SK-N-SH (cell line): ENCODE results near the gene GPR37L1. TPM values are rescaled to one million over a fixed set of nuclear protein-coding genes. Genes with fewer than 3 reads are reported as not detected.
A peak's percentile ranks its signal among the peaks of the same experiment; 100 is the strongest.

Experiments
- CTCF ChIA-PET: fragments of 300-600, 350-600 bp; formaldehyde crosslinking; extraction: SDS; loops from one replicate; lab custom pipeline; 2021; lab: Yijun Ruan, JAX
- POLR2A ChIA-PET: fragments of 350-600 bp; sonication (Branson Sonifier 250); formaldehyde crosslinking; extraction: SDS; loops from one replicate; lab custom pipeline; 2020; ENCODE audit warnings: antibody characterized with exemption, inconsistent platforms; lab: Yijun Ruan, JAX
- DNase-seq: peaks from one replicate; pipeline ENCODE4 v3.0.0; 2012
- H2AFZ ChIP-seq: fragments of 200-600 bp; sonication (generic); 2 replicates; pipeline ENCODE4 v1.8.1; 2016; ENCODE audit warnings: antibody characterized with exemption, mild to moderate bottlenecking, low read depth
- H3F3A ChIP-seq: fragments of 200-600 bp; sonication (generic); replicated peaks from 2 replicates; pipeline ENCODE3; 2016; ENCODE audit warnings: antibody characterized with exemption, mild to moderate bottlenecking; ENCODE audit not compliant: insufficient read depth
- H3K27ac ChIP-seq, 2 experiments: fragments of 200-500 bp in 1 of 2; fragments of 200-600 bp in 1 of 2; sonication (Bioruptor generic) in 1 of 2; sonication (generic), shearing (Covaris generic) in 1 of 2; 2 replicates each; pipeline versions ENCODE4 v1.5.1 to v1.6.1; 2014 to 2016; ENCODE audit warnings: low read depth in 2 of 2, inconsistent platforms in 1 of 2, low read length in 1 of 2, mild to moderate bottlenecking in 1 of 2, mixed read lengths in 1 of 2
- H3K27me3 ChIP-seq: fragments of 200-600 bp; sonication (generic), shearing (Covaris generic); 2 replicates; pipeline ENCODE4 v1.6.1; 2016; ENCODE audit warnings: mixed run types; ENCODE audit not compliant: insufficient read depth
- H3K36me3 ChIP-seq, 2 experiments: fragments of 200-500 bp in 1 of 2; fragments of 200-600 bp in 1 of 2; sonication (Bioruptor generic) in 1 of 2; sonication (generic) in 1 of 2; replicated peaks in 1 of 2; 2 replicates each; pipeline versions ENCODE3 to v1.5.1; 2014 to 2016; ENCODE audit warnings: low read length in 1 of 2, mild to moderate bottlenecking in 1 of 2; ENCODE audit not compliant: insufficient read depth in 2 of 2, control insufficient read depth in 1 of 2
- H3K4me1 ChIP-seq, 2 experiments: fragments of 200-500 bp in 1 of 2; fragments of 200-600 bp in 1 of 2; sonication (Bioruptor generic) in 1 of 2; sonication (generic), shearing (Covaris generic) in 1 of 2; 2 replicates each; pipeline versions ENCODE4 v1.5.1 to v1.6.1; 2014 to 2016; ENCODE audit warnings: low read depth in 1 of 2, low read length in 1 of 2, mixed run types in 1 of 2; ENCODE audit not compliant: insufficient read depth in 2 of 2, control insufficient read depth in 1 of 2
- H3K4me2 ChIP-seq: fragments of 200-600 bp; sonication (generic), shearing (Covaris generic); 2 replicates; pipeline ENCODE4 v1.6.1; 2017; ENCODE audit warnings: mixed run types
- H3K4me3 ChIP-seq, 2 experiments: fragments of 200-500 bp in 1 of 2; fragments of 200-600 bp in 1 of 2; sonication (Bioruptor generic) in 1 of 2; sonication (generic), shearing (Covaris generic) in 1 of 2; 2 replicates each; pipeline versions ENCODE4 v1.5.1 to v1.8.1; 2014 to 2016; ENCODE audit warnings: low read depth in 2 of 2, inconsistent platforms in 1 of 2, low read length in 1 of 2, mild to moderate bottlenecking in 1 of 2, mixed read lengths in 1 of 2, moderate library complexity in 1 of 2
- H3K79me2 ChIP-seq: fragments of 200-600 bp; sonication (generic); 2 replicates; pipeline ENCODE4 v1.8.1; 2017; ENCODE audit warnings: mild to moderate bottlenecking; ENCODE audit not compliant: insufficient read depth
- H3K9ac ChIP-seq: fragments of 200-600 bp; sonication (generic); 2 replicates; pipeline ENCODE4 v1.6.1; 2017; ENCODE audit warnings: mixed run types
- H3K9me2 ChIP-seq: fragments of 200-600 bp; sonication (generic); 2 replicates; pipeline ENCODE4 v1.6.1; 2017; ENCODE audit warnings: mixed run types
- H3K9me3 ChIP-seq: fragments of 200-600 bp; sonication (generic); 2 replicates; pipeline ENCODE4 v1.6.1; 2017; ENCODE audit warnings: mixed run types, mild to moderate bottlenecking, moderate library complexity
- H4K20me1 ChIP-seq: fragments of 200-600 bp; sonication (generic); 2 replicates; pipeline ENCODE4 v1.6.1; 2017; ENCODE audit warnings: mild to moderate bottlenecking, mixed run types; ENCODE audit not compliant: insufficient read depth
- FOSL2 ChIP-seq: IDR thresholded peaks from 2 replicates; pipeline ENCODE4 v1.4.0; 2012; ENCODE audit warnings: low read depth, mild to moderate bottlenecking, moderate library complexity, borderline replicate concordance
- FOXM1 ChIP-seq: IDR thresholded peaks from 2 replicates; pipeline ENCODE4 v1.4.0; 2012; ENCODE audit warnings: low read depth, mild to moderate bottlenecking
- GATA2 ChIP-seq: sonication (generic); formaldehyde crosslinking; IDR thresholded peaks from 2 replicates; pipeline ENCODE4 v1.5.0; 2020; ENCODE audit warnings: mild to moderate bottlenecking, missing genetic modification reagents
- MAX ChIP-seq: IDR thresholded peaks from 2 replicates; pipeline ENCODE4 v1.4.0; 2012; ENCODE audit warnings: low read depth
- RAD21 ChIP-seq: IDR thresholded peaks from 2 replicates; pipeline ENCODE4 v1.6.1; 2012; ENCODE audit warnings: mild to moderate bottlenecking, low read length
- WGBS: methylation state at CpG from one replicate; pipeline ENCODE4 v1.1.6; 2017; ENCODE audit warnings: low lambda C conversion rate; 5-methylcytosine and 5-hydroxymethylcytosine counted together
- polyA plus RNA-seq, 3 experiments: library from polyadenylated mRNA; depleted of rRNA; stranded (reverse); fragments of >200 nt; gene quantifications; 2 replicates each; pipeline ENCODE4 v1.2.3, GENCODE V29; 2012
- TF ChIP-seq, protein P1 (sequence below): IDR thresholded peaks from 2 replicates; pipeline ENCODE4 v1.6.1; 2012; ENCODE audit warnings: mild to moderate bottlenecking, low read depth, low read length, moderate library complexity

Gene GPR37L1
- polyA plus RNA-seq, 1 of the 3 experiments (the other 2 are of a cell fraction): not detected

- no peak overlapping the region for H3K9ac ChIP-seq
- TF ChIP-seq MAX (no peak), FOSL2 (no peak)
- peaks cover 0 to 5% of the 10 kb centered on the region in 2 experiments; a peak in 1 of 4 replicates for H3K4me1 ChIP-seq
- H3F3A ChIP-seq: no peaks in the 10 kb centered on the region
- no peak overlapping the region for H3K4me2 ChIP-seq
- H3K36me3 ChIP-seq: no peaks in the 10 kb centered on the region
- WGBS: 81% methylated on average over 3 of the region's 3 CpGs
- H3K4me3 ChIP-seq: no peak overlapping the region
- H2AFZ ChIP-seq: no peak overlapping the region
- H3K9me3 ChIP-seq: no peaks in the 10 kb centered on the region
- H4K20me1 ChIP-seq: no peaks in the 10 kb centered on the region
- H3K27me3 ChIP-seq: no peaks in the 10 kb centered on the region; the same call in 1 of the 2 replicates
- H3K27ac ChIP-seq: no peak overlapping the region
- no peaks in the 10 kb centered on the region for H3K79me2 ChIP-seq
- ChIA-PET POLR2A (no interaction called here), CTCF (interaction anchor here (2.0 kb wide), 1 partner anchor 88 kb away, joined by 7 read pairs; no protein-coding TSS in a partner anchor)
- no peaks in the 10 kb centered on the region for H3K9me2 ChIP-seq
- DNase-seq: peak; percentile 55
Observed at GRCh38 chr1:202088206-202088605, 34.5 kb upstream of the GPR37L1 start.

GRCh38 chr1:202090994-202091393, 31.7 kb upstream of the GPR37L1 start:
- POLR2A ChIA-PET: no interaction called here
- 98% methylated on average over 3 of the region's 3 CpGs for WGBS
- H3F3A ChIP-seq: no peaks in the 10 kb centered on the region
- H2AFZ ChIP-seq: no peak overlapping the region
- no peak overlapping the region for H3K27ac ChIP-seq
- no peak for DNase-seq
- no peaks in the 10 kb centered on the region for H3K36me3 ChIP-seq
- TF ChIP-seq GATA2 (no peak), RAD21 (peak; percentile 10; the same call in 1 of the 2 replicates)
- no peaks in the 10 kb centered on the region; the same call in 1 of the 2 replicates for H3K27me3 ChIP-seq
- no peak overlapping the region for H3K4me2 ChIP-seq
- no peaks in the 10 kb centered on the region for H3K9me3 ChIP-seq
- no peak overlapping the region for H3K9ac ChIP-seq
- H4K20me1 ChIP-seq: no peaks in the 10 kb centered on the region
- no peaks in the 10 kb centered on the region for H3K9me2 ChIP-seq
- H3K79me2 ChIP-seq: no peaks in the 10 kb centered on the region
- H3K4me3 ChIP-seq: no peak overlapping the region
- peaks cover 0 to 5% of the 10 kb centered on the region in 2 experiments; a peak in 1 of 4 replicates for H3K4me1 ChIP-seq
- CTCF ChIA-PET: interaction anchor here (0.7 kb wide), 1 partner anchor 39 kb away, joined by 3 read pairs; no protein-coding TSS in a partner anchor

- Histone ChIP-seq H3K4me3 (no peak overlapping the region), H3K27ac (no peak overlapping the region), H3K79me2 (no peaks in the 10 kb centered on the region), H3K9ac (no peak overlapping the region), H4K20me1 (no peaks in the 10 kb centered on the region), H3F3A (no peaks in the 10 kb centered on the region), H3K9me3 (no peaks in the 10 kb centered on the region), H3K36me3 (no peaks in the 10 kb centered on the region), H3K27me3 (no peaks in the 10 kb centered on the region; the same call in 1 of the 2 replicates), H3K9me2 (no peaks in the 10 kb centered on the region), H3K4me2 (no peak overlapping the region), H2AFZ (no peak overlapping the region), H3K4me1 (no peaks in the 10 kb centered on the region)
- POLR2A ChIA-PET: no interaction called here
- 90% methylated on average over 6 of the region's 6 CpGs for WGBS
- CTCF ChIA-PET: interaction anchor here (1.2 to 2.0 kb wide), 2 partner anchors 24 to 85 kb away, joined by 6 to 8 read pairs; no protein-coding TSS in a partner anchor
- no peak for TF ChIP-seq FOXM1
- TF ChIP-seq, protein P1, sequence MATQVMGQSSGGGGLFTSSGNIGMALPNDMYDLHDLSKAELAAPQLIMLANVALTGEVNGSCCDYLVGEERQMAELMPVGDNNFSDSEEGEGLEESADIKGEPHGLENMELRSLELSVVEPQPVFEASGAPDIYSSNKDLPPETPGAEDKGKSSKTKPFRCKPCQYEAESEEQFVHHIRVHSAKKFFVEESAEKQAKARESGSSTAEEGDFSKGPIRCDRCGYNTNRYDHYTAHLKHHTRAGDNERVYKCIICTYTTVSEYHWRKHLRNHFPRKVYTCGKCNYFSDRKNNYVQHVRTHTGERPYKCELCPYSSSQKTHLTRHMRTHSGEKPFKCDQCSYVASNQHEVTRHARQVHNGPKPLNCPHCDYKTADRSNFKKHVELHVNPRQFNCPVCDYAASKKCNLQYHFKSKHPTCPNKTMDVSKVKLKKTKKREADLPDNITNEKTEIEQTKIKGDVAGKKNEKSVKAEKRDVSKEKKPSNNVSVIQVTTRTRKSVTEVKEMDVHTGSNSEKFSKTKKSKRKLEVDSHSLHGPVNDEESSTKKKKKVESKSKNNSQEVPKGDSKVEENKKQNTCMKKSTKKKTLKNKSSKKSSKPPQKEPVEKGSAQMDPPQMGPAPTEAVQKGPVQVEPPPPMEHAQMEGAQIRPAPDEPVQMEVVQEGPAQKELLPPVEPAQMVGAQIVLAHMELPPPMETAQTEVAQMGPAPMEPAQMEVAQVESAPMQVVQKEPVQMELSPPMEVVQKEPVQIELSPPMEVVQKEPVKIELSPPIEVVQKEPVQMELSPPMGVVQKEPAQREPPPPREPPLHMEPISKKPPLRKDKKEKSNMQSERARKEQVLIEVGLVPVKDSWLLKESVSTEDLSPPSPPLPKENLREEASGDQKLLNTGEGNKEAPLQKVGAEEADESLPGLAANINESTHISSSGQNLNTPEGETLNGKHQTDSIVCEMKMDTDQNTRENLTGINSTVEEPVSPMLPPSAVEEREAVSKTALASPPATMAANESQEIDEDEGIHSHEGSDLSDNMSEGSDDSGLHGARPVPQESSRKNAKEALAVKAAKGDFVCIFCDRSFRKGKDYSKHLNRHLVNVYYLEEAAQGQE: no peak
- no peak for DNase-seq
Observed at GRCh38 chr1:202093858-202094257, 28.9 kb upstream of the GPR37L1 start.
